ENCODE results near the gene ORMDL1. TPM values are rescaled to one million over a fixed set of nuclear protein-coding genes. Genes with fewer than 3 reads are reported as not detected.

Gene ORMDL1, protein sequence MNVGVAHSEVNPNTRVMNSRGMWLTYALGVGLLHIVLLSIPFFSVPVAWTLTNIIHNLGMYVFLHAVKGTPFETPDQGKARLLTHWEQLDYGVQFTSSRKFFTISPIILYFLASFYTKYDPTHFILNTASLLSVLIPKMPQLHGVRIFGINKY
- 44.7 and 47.9 TPM in 2 replicates for total RNA-seq

GRCh38 chr2:189783927-189784867, at the start of gene ORMDL1, which contains the start of gene PMS1:
Gene ORMDL1 (minus strand): TSS chr2:189784339. CDS start chr2:189782595, 1,744 bp downstream.
Gene PMS1 (plus strand): TSS chr2:189784450. CDS start chr2:189791810, 7,360 bp downstream.

GRCh38 chr2:189762551-189763298, 21.4 kb downstream of the ORMDL1 start, which contains the start of gene OSGEPL1:
Gene OSGEPL1 (minus strand): TSS chr2:189762792. CDS start chr2:189761640, 1,152 bp downstream.

Other genes starting within 250 kb of the ORMDL1 start
- gene SLC40A1, start 203.6 kb downstream of the ORMDL1 start, total RNA-seq: 28.0 and 103 TPM in 2 replicates
- 53.3 and 71.1 TPM in 2 replicates for gene ASNSD1, start 122.9 kb downstream of the ORMDL1 start, total RNA-seq
- gene ANKAR, start 109.7 kb downstream of the ORMDL1 start, total RNA-seq: 6.5 and 6.8 TPM in 2 replicates
- 4.8 and 5.0 TPM in 2 replicates for gene OSGEPL1, start 21.5 kb downstream of the ORMDL1 start, total RNA-seq
- gene PMS1, start 111 bp upstream of the ORMDL1 start, total RNA-seq: 17.5 and 24.3 TPM in 2 replicates